Nephron (organoid): ENCODE data around the gene MBOAT1.
A peak's percentile ranks its signal among the peaks of the same experiment; 100 is the strongest.

Experiments used
- H3K27ac Mint-ChIP-seq, 3 experiments: 2 replicates each; pipeline ENCODE4 v1.8.0; 2020; ENCODE audit warnings: mixed read lengths in 3 of 3, mild to moderate bottlenecking in 2 of 3, moderate library complexity in 1 of 3
- H3K27me3 Mint-ChIP-seq: 2 replicates; pipeline ENCODE4 v1.8.0; 2021; ENCODE audit warnings: low read depth, mild to moderate bottlenecking, moderate library complexity, mixed read lengths
- H3K36me3 Mint-ChIP-seq: 2 replicates; pipeline ENCODE4 v1.8.0; 2020; ENCODE audit warnings: low read depth, mixed read lengths
- H3K4me1 Mint-ChIP-seq: 2 replicates; pipeline ENCODE4 v1.8.0; 2020; ENCODE audit warnings: mixed read lengths
- H3K4me3 Mint-ChIP-seq, 3 experiments: 2 replicates each; pipeline ENCODE4 v1.8.0; 2020; ENCODE audit warnings: mild to moderate bottlenecking in 3 of 3, mixed read lengths in 3 of 3, moderate library complexity in 2 of 3
- H3K9me3 Mint-ChIP-seq: 2 replicates; pipeline ENCODE4 v1.8.0; 2020; ENCODE audit warnings: mixed read lengths
- CTCF ChIP-seq, 3 experiments: fragments of 200-600 bp; sonication (generic); IDR thresholded peaks; one replicate each; pipeline ENCODE4 v1.5.0; 2021; ENCODE audit warnings: antibody characterized with exemption in 3 of 3; ENCODE audit not compliant: unreplicated experiment in 3 of 3

The MBOAT1 gene

GRCh38 chr6:20198775-20199174 is 13.5 kb downstream of the MBOAT1 start:
- peaks cover 8% of the 10 kb centered on the region for H3K36me3 Mint-ChIP-seq
- peaks cover 34% of the 10 kb centered on the region for H3K4me1 Mint-ChIP-seq
- no peaks in the 10 kb centered on the region for H3K27me3 Mint-ChIP-seq
- peak overlapping the region in 2 of 3 experiments; percentile 8 to 24 for H3K4me3 Mint-ChIP-seq
- peaks cover 6% of the 10 kb centered on the region for H3K9me3 Mint-ChIP-seq
- no peak for TF ChIP-seq CTCF (IDR thresholded peaks at IDR 0.05; ENCODE audit: unreplicated experiment in 3 of 3)
- peak overlapping the region; percentile 81 to 96 (median 87) for H3K27ac Mint-ChIP-seq

- Mint-ChIP-seq H3K4me1 (peaks cover 34% of the 10 kb centered on the region), H3K27ac (peak overlapping the region; percentile 81 to 96 (median 87)), H3K27me3 (no peaks in the 10 kb centered on the region), H3K9me3 (peaks cover 6% of the 10 kb centered on the region), H3K4me3 (peak overlapping the region in 1 of 3 experiments; percentile 0), H3K36me3 (peaks cover 10% of the 10 kb centered on the region)
- TF ChIP-seq CTCF (IDR thresholded peaks at IDR 0.05; ENCODE audit: unreplicated experiment in 3 of 3) = no peak
Observed at GRCh38 chr6:20198156-20198774, 14.0 kb downstream of the MBOAT1 start.

- Mint-ChIP-seq H3K4me3 (no peak overlapping the region), H3K9me3 (peaks cover 6% of the 10 kb centered on the region), H3K27ac (peak overlapping the region; percentile 16 to 49 (median 30)), H3K4me1 (peaks cover 29% of the 10 kb centered on the region), H3K27me3 (no peaks in the 10 kb centered on the region), H3K36me3 (peaks cover 12% of the 10 kb centered on the region)
- TF ChIP-seq CTCF (IDR thresholded peaks at IDR 0.05; ENCODE audit: unreplicated experiment in 3 of 3) = no peak
Observed at GRCh38 chr6:20197251-20197650, 15.0 kb downstream of the MBOAT1 start.

GRCh38 chr6:20192625-20193024 is 19.6 kb downstream of the MBOAT1 start:
- Mint-ChIP-seq H3K36me3 (peaks cover 26% of the 10 kb centered on the region), H3K27me3 (no peaks in the 10 kb centered on the region), H3K4me1 (no peaks in the 10 kb centered on the region), H3K27ac (no peak overlapping the region), H3K9me3 (peaks cover 8% of the 10 kb centered on the region), H3K4me3 (no peak overlapping the region)
- TF ChIP-seq CTCF (IDR thresholded peaks at IDR 0.05; ENCODE audit: unreplicated experiment in 3 of 3) = no peak

GRCh38 chr6:20191992-20192391 is 20.3 kb downstream of the MBOAT1 start:
- Mint-ChIP-seq H3K9me3 (peaks cover 8% of the 10 kb centered on the region), H3K36me3 (peaks cover 33% of the 10 kb centered on the region), H3K27ac (no peak overlapping the region), H3K27me3 (no peaks in the 10 kb centered on the region), H3K4me1 (no peaks in the 10 kb centered on the region), H3K4me3 (no peak overlapping the region)
- no peak for TF ChIP-seq CTCF (IDR thresholded peaks at IDR 0.05; ENCODE audit: unreplicated experiment in 3 of 3)

GRCh38 chr6:20188630-20189075 is 23.6 kb downstream of the MBOAT1 start:
- no peak for TF ChIP-seq CTCF (IDR thresholded peaks at IDR 0.05; ENCODE audit: unreplicated experiment in 3 of 3)
- no peak overlapping the region for H3K4me3 Mint-ChIP-seq
- no peak overlapping the region for H3K27ac Mint-ChIP-seq
- H3K27me3 Mint-ChIP-seq = no peaks in the 10 kb centered on the region
- peaks cover 26% of the 10 kb centered on the region for H3K36me3 Mint-ChIP-seq
- H3K9me3 Mint-ChIP-seq = peaks cover 2% of the 10 kb centered on the region
- H3K4me1 Mint-ChIP-seq = no peaks in the 10 kb centered on the region
